ENCODE measurements around the gene GALNT18. TPM values are rescaled to one million over a fixed set of nuclear protein-coding genes. Genes with fewer than 3 reads are reported as not detected.

GALNT18 gene
- total RNA-seq, 4 donors from 2014 or later, result 4.7 to 20.4 (median 14.1) TPM

DNA sequence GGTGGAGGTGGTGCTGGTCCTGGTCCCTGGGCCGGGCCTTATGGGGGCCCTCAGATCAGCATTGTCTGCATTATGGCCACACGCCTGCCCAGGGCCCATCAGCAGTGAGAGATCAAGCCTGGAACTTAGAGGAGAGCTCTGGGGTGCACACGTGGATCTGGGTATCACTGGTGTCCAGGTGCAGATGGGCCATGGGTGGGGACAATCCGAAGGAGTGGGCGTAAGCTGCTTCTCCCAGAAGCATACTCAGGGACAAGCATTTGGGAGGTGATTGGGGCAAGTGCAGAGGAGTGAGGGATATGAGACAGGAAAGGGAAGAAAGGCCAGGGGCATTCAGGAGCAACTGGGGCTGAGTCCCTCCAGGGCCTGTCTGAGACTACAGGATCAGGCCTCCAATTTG is 353.1 kb downstream of the GALNT18 start:
- Histone ChIP-seq H3K27ac (no peak overlapping the region), H3K4me1 (peaks cover 0 to 10% (median 4%) of the 10 kb centered on the region in 3 donors), H3K9me3 (no peaks in the 10 kb centered on the region), H3K4me3 (no peak overlapping the region), H3K27me3 (no peaks in the 10 kb centered on the region), H3K36me3 (no peaks in the 10 kb centered on the region)
- no peak for DNase-seq
- WGBS, 2 donors, result 81 to 90% methylated on average over 4 to 5 of the region's 5 CpGs
- intact Hi-C loops (cut with DNase I), result loop anchor here (5.0 kb wide), 1 partner anchor 231 kb away; no protein-coding TSS in a partner anchor
- TF ChIP-seq POLR2A (IDR thresholded peaks at IDR 0.05), result no peak
- TF ChIP-seq, protein P1, sequence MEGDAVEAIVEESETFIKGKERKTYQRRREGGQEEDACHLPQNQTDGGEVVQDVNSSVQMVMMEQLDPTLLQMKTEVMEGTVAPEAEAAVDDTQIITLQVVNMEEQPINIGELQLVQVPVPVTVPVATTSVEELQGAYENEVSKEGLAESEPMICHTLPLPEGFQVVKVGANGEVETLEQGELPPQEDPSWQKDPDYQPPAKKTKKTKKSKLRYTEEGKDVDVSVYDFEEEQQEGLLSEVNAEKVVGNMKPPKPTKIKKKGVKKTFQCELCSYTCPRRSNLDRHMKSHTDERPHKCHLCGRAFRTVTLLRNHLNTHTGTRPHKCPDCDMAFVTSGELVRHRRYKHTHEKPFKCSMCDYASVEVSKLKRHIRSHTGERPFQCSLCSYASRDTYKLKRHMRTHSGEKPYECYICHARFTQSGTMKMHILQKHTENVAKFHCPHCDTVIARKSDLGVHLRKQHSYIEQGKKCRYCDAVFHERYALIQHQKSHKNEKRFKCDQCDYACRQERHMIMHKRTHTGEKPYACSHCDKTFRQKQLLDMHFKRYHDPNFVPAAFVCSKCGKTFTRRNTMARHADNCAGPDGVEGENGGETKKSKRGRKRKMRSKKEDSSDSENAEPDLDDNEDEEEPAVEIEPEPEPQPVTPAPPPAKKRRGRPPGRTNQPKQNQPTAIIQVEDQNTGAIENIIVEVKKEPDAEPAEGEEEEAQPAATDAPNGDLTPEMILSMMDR (IDR thresholded peaks at IDR 0.05), result no peak

DNA sequence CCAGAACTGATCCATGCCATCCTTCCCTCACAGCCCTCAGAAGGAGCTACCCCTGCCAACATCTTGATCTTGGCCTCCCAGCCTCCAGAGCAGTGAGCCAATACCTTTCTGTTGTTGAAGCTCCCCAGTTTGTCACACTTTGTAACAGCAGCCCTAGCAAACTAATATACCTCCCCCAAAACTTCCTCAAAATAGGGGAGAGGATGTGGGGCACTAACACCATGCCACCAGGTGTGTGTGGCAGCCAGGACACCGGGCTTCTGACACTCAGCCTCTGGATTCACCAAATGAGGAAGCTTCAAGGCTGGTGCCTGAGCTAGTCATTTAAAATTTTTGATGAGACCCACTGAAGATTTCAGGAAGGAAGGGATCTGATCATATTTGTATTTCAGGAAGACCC is 353.7 kb downstream of the GALNT18 start:
- Histone ChIP-seq H3K4me3 (no peak overlapping the region), H3K36me3 (no peaks in the 10 kb centered on the region), H3K9me3 (no peaks in the 10 kb centered on the region), H3K27ac (no peak overlapping the region), H3K4me1 (peaks cover 0 to 15% (median 4%) of the 10 kb centered on the region in 3 donors), H3K27me3 (no peaks in the 10 kb centered on the region)
- WGBS, 2 donors, result 0 to 100% methylated on average over 1 of the region's 1 CpG
- DNase-seq, result no peak
- TF ChIP-seq POLR2A (IDR thresholded peaks at IDR 0.05), result no peak
- TF ChIP-seq, protein P1 (IDR thresholded peaks at IDR 0.05), result no peak
- intact Hi-C loops (cut with DNase I), result loop anchor here (5.0 kb wide), 1 partner anchor 231 kb away; no protein-coding TSS in a partner anchor

DNA sequence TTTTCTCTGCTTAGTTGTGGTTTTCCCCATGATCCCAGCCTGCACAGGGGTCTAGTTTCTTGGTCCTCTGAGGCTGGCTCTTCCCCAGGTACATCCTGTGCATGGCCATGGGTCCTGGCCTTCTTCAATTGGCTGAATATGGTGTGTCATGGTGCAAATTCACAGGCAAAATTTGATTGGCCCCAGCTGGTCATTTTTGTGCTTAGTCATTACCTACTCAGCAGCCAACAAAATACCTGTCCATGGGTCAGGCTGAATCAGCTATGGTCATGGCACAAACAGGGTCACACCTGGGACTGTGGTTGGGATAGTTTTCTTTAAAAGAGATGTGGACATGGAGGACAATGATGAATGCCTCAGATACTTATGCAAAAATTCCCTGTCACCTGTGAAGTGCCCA is 354.5 kb downstream of the GALNT18 start:
- Histone ChIP-seq H3K27me3 (no peaks in the 10 kb centered on the region), H3K36me3 (no peaks in the 10 kb centered on the region), H3K9me3 (no peaks in the 10 kb centered on the region), H3K4me3 (no peak overlapping the region), H3K27ac (no peak overlapping the region), H3K4me1 (peaks cover 0 to 16% (median 4%) of the 10 kb centered on the region in 3 donors)
- intact Hi-C loops (cut with DNase I), result loop anchor here (5.0 kb wide), 1 partner anchor 230 kb away; no protein-coding TSS in a partner anchor
- TF ChIP-seq POLR2A (IDR thresholded peaks at IDR 0.05), result no peak
- TF ChIP-seq, protein P1 (IDR thresholded peaks at IDR 0.05), result no peak
- no peak for DNase-seq

DNA sequence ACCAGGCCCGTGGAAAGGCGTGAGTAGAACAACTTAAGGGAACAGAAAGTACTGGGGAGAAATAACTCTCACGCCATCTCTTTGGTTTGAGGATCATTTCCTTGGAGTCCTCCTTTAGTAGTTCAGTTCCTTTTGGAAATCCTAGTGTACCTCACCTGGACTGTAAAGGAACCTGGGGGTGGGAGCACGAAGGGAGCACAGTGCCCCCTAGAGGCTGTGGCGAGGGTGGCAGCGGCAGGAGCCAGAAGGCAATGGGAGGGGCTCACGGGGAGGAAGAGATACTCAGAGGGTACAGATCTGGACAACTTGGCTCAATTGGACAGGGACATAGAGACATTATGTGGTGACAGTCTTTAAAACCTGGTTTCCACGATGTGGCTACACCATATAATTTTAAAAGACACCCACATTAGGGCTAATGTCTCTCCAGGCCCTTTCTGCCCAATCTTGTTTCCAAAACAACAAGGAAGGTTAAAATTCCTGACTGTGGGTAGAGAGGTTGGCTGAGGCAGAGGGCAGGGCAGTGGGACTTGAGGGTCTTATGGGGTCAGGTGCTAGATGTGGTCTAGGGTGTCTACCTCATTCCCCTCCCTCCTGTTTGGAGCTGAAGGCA is 355.7 kb downstream of the GALNT18 start:
- intact Hi-C loops (cut with DNase I), result loop anchor here (5.0 kb wide), 1 partner anchor 229 kb away; no protein-coding TSS in a partner anchor
- Histone ChIP-seq H3K4me3 (no peak overlapping the region), H3K27me3 (no peaks in the 10 kb centered on the region), H3K4me1 (peaks cover 0 to 16% (median 4%) of the 10 kb centered on the region in 3 donors), H3K36me3 (no peaks in the 10 kb centered on the region), H3K27ac (no peak overlapping the region), H3K9me3 (no peaks in the 10 kb centered on the region)
- no peak for DNase-seq
- WGBS, 2 donors, result 42 to 48% methylated on average over 7 to 8 of the region's 8 CpGs
- TF ChIP-seq POLR2A (IDR thresholded peaks at IDR 0.05), result no peak
- TF ChIP-seq, protein P1 (IDR thresholded peaks at IDR 0.05), result peak; percentile 39 to 92 (median 84)

DNA sequence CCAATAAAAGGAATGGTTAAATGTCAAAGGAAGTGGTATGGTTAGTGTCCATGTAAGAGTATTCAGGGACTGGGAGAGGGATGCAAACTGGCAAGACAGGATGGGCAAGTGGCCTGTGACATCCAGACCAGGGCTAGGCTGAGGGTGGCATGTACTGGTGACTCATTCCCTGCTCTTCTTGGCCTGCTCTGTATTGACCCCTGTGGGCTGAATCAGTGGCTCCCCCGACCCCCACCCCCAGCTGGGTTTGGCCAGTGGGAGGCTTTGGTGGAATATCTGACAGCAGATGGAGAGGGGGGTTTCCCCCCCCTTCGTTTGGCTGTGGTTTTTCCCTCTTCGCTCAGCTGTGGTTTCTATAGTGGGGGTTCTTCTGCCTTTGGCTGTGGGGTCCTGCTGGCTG is 356.5 kb downstream of the GALNT18 start:
- H3K27me3 ChIP-seq, result no peaks in the 10 kb centered on the region
- no peak overlapping the region for H3K27ac ChIP-seq
- no peak for TF ChIP-seq POLR2A (IDR thresholded peaks at IDR 0.05)
- TF ChIP-seq, protein P1 (IDR thresholded peaks at IDR 0.05), result no peak
- H3K9me3 ChIP-seq, result no peaks in the 10 kb centered on the region
- no peak for DNase-seq
- H3K36me3 ChIP-seq, result no peaks in the 10 kb centered on the region
- 57 to 73% methylated on average over 2 to 3 of the region's 3 CpGs for WGBS, 2 donors
- H3K4me1 ChIP-seq, result peaks cover 0 to 16% (median 4%) of the 10 kb centered on the region in 3 donors
- intact Hi-C loops (cut with DNase I), result loop anchor here (5.0 kb wide), 1 partner anchor 228 kb away; no protein-coding TSS in a partner anchor
- H3K4me3 ChIP-seq, result no peak overlapping the region
